ENCODE results near the gene SLC25A26.
"Not testable (repeated sequence)": the region's sequence is repeated elsewhere in the genome, so short reads cannot be mapped to it uniquely, and the experiment has no call there.

The SLC25A26 gene

GRCh38 chr3:66270701-66271100, 49.9 kb downstream of the SLC25A26 start:
- Histone ChIP-seq H3K27me3 (ENCODE audit: control insufficient read depth, insufficient read depth, low read length) (no peaks in the 10 kb centered on the region), H3K9ac (ENCODE audit: low read length) (no peak overlapping the region), H3K4me3 (ENCODE audit: low read length) (no peak overlapping the region), H3K36me3 (ENCODE audit: control insufficient read depth, low read depth, low read length) (no peaks in the 10 kb centered on the region), H3K27ac (ENCODE audit: low read length) (no peak overlapping the region), H3K9me3 (ENCODE audit: control insufficient read depth, low read depth, low read length) (no peaks in the 10 kb centered on the region), H3K4me1 (ENCODE audit: control insufficient read depth, low read depth, low read length) (no peaks in the 10 kb centered on the region)

GRCh38 chr3:66271231-66271630, 50.4 kb downstream of the SLC25A26 start:
- no peaks in the 10 kb centered on the region for H3K4me1 ChIP-seq (ENCODE audit: control insufficient read depth, low read depth, low read length)
- H3K9me3 ChIP-seq (ENCODE audit: control insufficient read depth, low read depth, low read length), result no peaks in the 10 kb centered on the region
- H3K9ac ChIP-seq (ENCODE audit: low read length), result no peak overlapping the region
- H3K27me3 ChIP-seq (ENCODE audit: control insufficient read depth, insufficient read depth, low read length), result no peaks in the 10 kb centered on the region
- no peaks in the 10 kb centered on the region for H3K36me3 ChIP-seq (ENCODE audit: control insufficient read depth, low read depth, low read length)
- no peak overlapping the region for H3K27ac ChIP-seq (ENCODE audit: low read length)
- H3K4me3 ChIP-seq (ENCODE audit: low read length), result no peak overlapping the region

- no peak overlapping the region for H3K4me3 ChIP-seq (ENCODE audit: low read length)
- no peaks in the 10 kb centered on the region for H3K27me3 ChIP-seq (ENCODE audit: control insufficient read depth, insufficient read depth, low read length)
- H3K9me3 ChIP-seq (ENCODE audit: control insufficient read depth, low read depth, low read length), result no peaks in the 10 kb centered on the region
- H3K4me1 ChIP-seq (ENCODE audit: control insufficient read depth, low read depth, low read length), result no peaks in the 10 kb centered on the region
- H3K36me3 ChIP-seq (ENCODE audit: control insufficient read depth, low read depth, low read length), result no peaks in the 10 kb centered on the region
- no peak overlapping the region for H3K27ac ChIP-seq (ENCODE audit: low read length)
- H3K9ac ChIP-seq (ENCODE audit: low read length), result no peak overlapping the region
Observed at GRCh38 chr3:66272016-66272415, 51.2 kb downstream of the SLC25A26 start.

GRCh38 chr3:66274837-66275236, 54.0 kb downstream of the SLC25A26 start:
- not testable (repeated sequence) for H3K9ac ChIP-seq (ENCODE audit: low read length); H3K4me1 ChIP-seq (ENCODE audit: control insufficient read depth, low read depth, low read length); H3K27ac ChIP-seq (ENCODE audit: low read length); H3K27me3 ChIP-seq (ENCODE audit: control insufficient read depth, insufficient read depth, low read length); H3K4me3 ChIP-seq (ENCODE audit: low read length); H3K36me3 ChIP-seq (ENCODE audit: control insufficient read depth, low read depth, low read length); H3K9me3 ChIP-seq (ENCODE audit: control insufficient read depth, low read depth, low read length)

GRCh38 chr3:66276705-66277274, 56.0 kb downstream of the SLC25A26 start:
- peaks cover 9% of the 10 kb centered on the region for H3K4me1 ChIP-seq (ENCODE audit: control insufficient read depth, low read depth, low read length)
- H3K4me3 ChIP-seq (ENCODE audit: low read length), result no peak overlapping the region
- no peak overlapping the region for H3K27ac ChIP-seq (ENCODE audit: low read length)
- no peaks in the 10 kb centered on the region for H3K27me3 ChIP-seq (ENCODE audit: control insufficient read depth, insufficient read depth, low read length)
- no peak overlapping the region for H3K9ac ChIP-seq (ENCODE audit: low read length)
- H3K9me3 ChIP-seq (ENCODE audit: control insufficient read depth, low read depth, low read length), result no peaks in the 10 kb centered on the region
- H3K36me3 ChIP-seq (ENCODE audit: control insufficient read depth, low read depth, low read length), result no peaks in the 10 kb centered on the region

GRCh38 chr3:66279168-66279567, 58.4 kb downstream of the SLC25A26 start:
- Histone ChIP-seq H3K9ac (ENCODE audit: low read length) (no peak overlapping the region), H3K4me3 (ENCODE audit: low read length) (no peak overlapping the region), H3K9me3 (ENCODE audit: control insufficient read depth, low read depth, low read length) (no peaks in the 10 kb centered on the region), H3K27me3 (ENCODE audit: control insufficient read depth, insufficient read depth, low read length) (no peaks in the 10 kb centered on the region), H3K4me1 (ENCODE audit: control insufficient read depth, low read depth, low read length) (peaks cover 9% of the 10 kb centered on the region), H3K27ac (ENCODE audit: low read length) (no peak overlapping the region), H3K36me3 (ENCODE audit: control insufficient read depth, low read depth, low read length) (no peaks in the 10 kb centered on the region)

GRCh38 chr3:66280304-66280703, 59.5 kb downstream of the SLC25A26 start:
- Histone ChIP-seq H3K27ac (ENCODE audit: low read length) (no peak overlapping the region), H3K9me3 (ENCODE audit: control insufficient read depth, low read depth, low read length) (no peaks in the 10 kb centered on the region), H3K27me3 (ENCODE audit: control insufficient read depth, insufficient read depth, low read length) (no peaks in the 10 kb centered on the region), H3K36me3 (ENCODE audit: control insufficient read depth, low read depth, low read length) (no peaks in the 10 kb centered on the region), H3K9ac (ENCODE audit: low read length) (no peak overlapping the region), H3K4me1 (ENCODE audit: control insufficient read depth, low read depth, low read length) (peaks cover 9% of the 10 kb centered on the region), H3K4me3 (ENCODE audit: low read length) (no peak overlapping the region)

- H3K27me3 ChIP-seq (ENCODE audit: control insufficient read depth, insufficient read depth, low read length); H3K4me3 ChIP-seq (ENCODE audit: low read length); H3K4me1 ChIP-seq (ENCODE audit: control insufficient read depth, low read depth, low read length); H3K27ac ChIP-seq (ENCODE audit: low read length); H3K9ac ChIP-seq (ENCODE audit: low read length); H3K36me3 ChIP-seq (ENCODE audit: control insufficient read depth, low read depth, low read length); H3K9me3 ChIP-seq (ENCODE audit: control insufficient read depth, low read depth, low read length): not testable (repeated sequence)
Observed at GRCh38 chr3:66291922-66292321, 71.1 kb downstream of the SLC25A26 start.

- no peak overlapping the region for H3K9ac ChIP-seq (ENCODE audit: low read length)
- H3K27me3 ChIP-seq (ENCODE audit: control insufficient read depth, insufficient read depth, low read length), result no peaks in the 10 kb centered on the region
- no peak overlapping the region for H3K27ac ChIP-seq (ENCODE audit: low read length)
- no peaks in the 10 kb centered on the region for H3K4me1 ChIP-seq (ENCODE audit: control insufficient read depth, low read depth, low read length)
- H3K4me3 ChIP-seq (ENCODE audit: low read length), result no peak overlapping the region
- H3K9me3 ChIP-seq (ENCODE audit: control insufficient read depth, low read depth, low read length), result no peaks in the 10 kb centered on the region
- H3K36me3 ChIP-seq (ENCODE audit: control insufficient read depth, low read depth, low read length), result no peaks in the 10 kb centered on the region
Observed at GRCh38 chr3:66297260-66297873, 76.6 kb downstream of the SLC25A26 start.

- Histone ChIP-seq H3K9me3 (ENCODE audit: control insufficient read depth, low read depth, low read length) (no peaks in the 10 kb centered on the region), H3K9ac (ENCODE audit: low read length) (no peak overlapping the region), H3K4me1 (ENCODE audit: control insufficient read depth, low read depth, low read length) (no peaks in the 10 kb centered on the region), H3K4me3 (ENCODE audit: low read length) (no peak overlapping the region), H3K27ac (ENCODE audit: low read length) (no peak overlapping the region), H3K27me3 (ENCODE audit: control insufficient read depth, insufficient read depth, low read length) (no peaks in the 10 kb centered on the region), H3K36me3 (ENCODE audit: control insufficient read depth, low read depth, low read length) (no peaks in the 10 kb centered on the region)
Observed at GRCh38 chr3:66297900-66298299, 77.1 kb downstream of the SLC25A26 start.

GRCh38 chr3:66298591-66298990, 77.8 kb downstream of the SLC25A26 start:
- Histone ChIP-seq H3K4me1 (ENCODE audit: control insufficient read depth, low read depth, low read length) (no peaks in the 10 kb centered on the region), H3K27me3 (ENCODE audit: control insufficient read depth, insufficient read depth, low read length) (no peaks in the 10 kb centered on the region), H3K9ac (ENCODE audit: low read length) (no peak overlapping the region)

GRCh38 chr3:66299085-66299484, 78.3 kb downstream of the SLC25A26 start:
- H3K4me1 ChIP-seq (ENCODE audit: control insufficient read depth, low read depth, low read length); H3K9me3 ChIP-seq (ENCODE audit: control insufficient read depth, low read depth, low read length); H3K4me3 ChIP-seq (ENCODE audit: low read length); H3K36me3 ChIP-seq (ENCODE audit: control insufficient read depth, low read depth, low read length); H3K27me3 ChIP-seq (ENCODE audit: control insufficient read depth, insufficient read depth, low read length); H3K9ac ChIP-seq (ENCODE audit: low read length); H3K27ac ChIP-seq (ENCODE audit: low read length): not testable (repeated sequence)

More at GRCh38 chr3:66298591-66298990, 77.8 kb downstream of the SLC25A26 start:
- H3K9me3 ChIP-seq (ENCODE audit: control insufficient read depth, low read depth, low read length), result no peaks in the 10 kb centered on the region
- H3K4me3 ChIP-seq (ENCODE audit: low read length), result no peak overlapping the region
- H3K27ac ChIP-seq (ENCODE audit: low read length), result no peak overlapping the region
- H3K36me3 ChIP-seq (ENCODE audit: control insufficient read depth, low read depth, low read length), result no peaks in the 10 kb centered on the region
